ENCODE data around the gene CNTN2. TPM values are rescaled to one million over a fixed set of nuclear protein-coding genes. Genes with fewer than 3 reads are reported as not detected.

The CNTN2 gene
- total and polyA plus RNA-seq, 2 of the 8 experiments (the other 6 are each of a cell fraction or from before 2014, with no cell fraction given) = 1.2 to 3.9 TPM

GRCh38 chr1:205061665-205062069 is 18.7 kb downstream of the CNTN2 start (continued):
- TF ChIP-seq, protein P1, sequence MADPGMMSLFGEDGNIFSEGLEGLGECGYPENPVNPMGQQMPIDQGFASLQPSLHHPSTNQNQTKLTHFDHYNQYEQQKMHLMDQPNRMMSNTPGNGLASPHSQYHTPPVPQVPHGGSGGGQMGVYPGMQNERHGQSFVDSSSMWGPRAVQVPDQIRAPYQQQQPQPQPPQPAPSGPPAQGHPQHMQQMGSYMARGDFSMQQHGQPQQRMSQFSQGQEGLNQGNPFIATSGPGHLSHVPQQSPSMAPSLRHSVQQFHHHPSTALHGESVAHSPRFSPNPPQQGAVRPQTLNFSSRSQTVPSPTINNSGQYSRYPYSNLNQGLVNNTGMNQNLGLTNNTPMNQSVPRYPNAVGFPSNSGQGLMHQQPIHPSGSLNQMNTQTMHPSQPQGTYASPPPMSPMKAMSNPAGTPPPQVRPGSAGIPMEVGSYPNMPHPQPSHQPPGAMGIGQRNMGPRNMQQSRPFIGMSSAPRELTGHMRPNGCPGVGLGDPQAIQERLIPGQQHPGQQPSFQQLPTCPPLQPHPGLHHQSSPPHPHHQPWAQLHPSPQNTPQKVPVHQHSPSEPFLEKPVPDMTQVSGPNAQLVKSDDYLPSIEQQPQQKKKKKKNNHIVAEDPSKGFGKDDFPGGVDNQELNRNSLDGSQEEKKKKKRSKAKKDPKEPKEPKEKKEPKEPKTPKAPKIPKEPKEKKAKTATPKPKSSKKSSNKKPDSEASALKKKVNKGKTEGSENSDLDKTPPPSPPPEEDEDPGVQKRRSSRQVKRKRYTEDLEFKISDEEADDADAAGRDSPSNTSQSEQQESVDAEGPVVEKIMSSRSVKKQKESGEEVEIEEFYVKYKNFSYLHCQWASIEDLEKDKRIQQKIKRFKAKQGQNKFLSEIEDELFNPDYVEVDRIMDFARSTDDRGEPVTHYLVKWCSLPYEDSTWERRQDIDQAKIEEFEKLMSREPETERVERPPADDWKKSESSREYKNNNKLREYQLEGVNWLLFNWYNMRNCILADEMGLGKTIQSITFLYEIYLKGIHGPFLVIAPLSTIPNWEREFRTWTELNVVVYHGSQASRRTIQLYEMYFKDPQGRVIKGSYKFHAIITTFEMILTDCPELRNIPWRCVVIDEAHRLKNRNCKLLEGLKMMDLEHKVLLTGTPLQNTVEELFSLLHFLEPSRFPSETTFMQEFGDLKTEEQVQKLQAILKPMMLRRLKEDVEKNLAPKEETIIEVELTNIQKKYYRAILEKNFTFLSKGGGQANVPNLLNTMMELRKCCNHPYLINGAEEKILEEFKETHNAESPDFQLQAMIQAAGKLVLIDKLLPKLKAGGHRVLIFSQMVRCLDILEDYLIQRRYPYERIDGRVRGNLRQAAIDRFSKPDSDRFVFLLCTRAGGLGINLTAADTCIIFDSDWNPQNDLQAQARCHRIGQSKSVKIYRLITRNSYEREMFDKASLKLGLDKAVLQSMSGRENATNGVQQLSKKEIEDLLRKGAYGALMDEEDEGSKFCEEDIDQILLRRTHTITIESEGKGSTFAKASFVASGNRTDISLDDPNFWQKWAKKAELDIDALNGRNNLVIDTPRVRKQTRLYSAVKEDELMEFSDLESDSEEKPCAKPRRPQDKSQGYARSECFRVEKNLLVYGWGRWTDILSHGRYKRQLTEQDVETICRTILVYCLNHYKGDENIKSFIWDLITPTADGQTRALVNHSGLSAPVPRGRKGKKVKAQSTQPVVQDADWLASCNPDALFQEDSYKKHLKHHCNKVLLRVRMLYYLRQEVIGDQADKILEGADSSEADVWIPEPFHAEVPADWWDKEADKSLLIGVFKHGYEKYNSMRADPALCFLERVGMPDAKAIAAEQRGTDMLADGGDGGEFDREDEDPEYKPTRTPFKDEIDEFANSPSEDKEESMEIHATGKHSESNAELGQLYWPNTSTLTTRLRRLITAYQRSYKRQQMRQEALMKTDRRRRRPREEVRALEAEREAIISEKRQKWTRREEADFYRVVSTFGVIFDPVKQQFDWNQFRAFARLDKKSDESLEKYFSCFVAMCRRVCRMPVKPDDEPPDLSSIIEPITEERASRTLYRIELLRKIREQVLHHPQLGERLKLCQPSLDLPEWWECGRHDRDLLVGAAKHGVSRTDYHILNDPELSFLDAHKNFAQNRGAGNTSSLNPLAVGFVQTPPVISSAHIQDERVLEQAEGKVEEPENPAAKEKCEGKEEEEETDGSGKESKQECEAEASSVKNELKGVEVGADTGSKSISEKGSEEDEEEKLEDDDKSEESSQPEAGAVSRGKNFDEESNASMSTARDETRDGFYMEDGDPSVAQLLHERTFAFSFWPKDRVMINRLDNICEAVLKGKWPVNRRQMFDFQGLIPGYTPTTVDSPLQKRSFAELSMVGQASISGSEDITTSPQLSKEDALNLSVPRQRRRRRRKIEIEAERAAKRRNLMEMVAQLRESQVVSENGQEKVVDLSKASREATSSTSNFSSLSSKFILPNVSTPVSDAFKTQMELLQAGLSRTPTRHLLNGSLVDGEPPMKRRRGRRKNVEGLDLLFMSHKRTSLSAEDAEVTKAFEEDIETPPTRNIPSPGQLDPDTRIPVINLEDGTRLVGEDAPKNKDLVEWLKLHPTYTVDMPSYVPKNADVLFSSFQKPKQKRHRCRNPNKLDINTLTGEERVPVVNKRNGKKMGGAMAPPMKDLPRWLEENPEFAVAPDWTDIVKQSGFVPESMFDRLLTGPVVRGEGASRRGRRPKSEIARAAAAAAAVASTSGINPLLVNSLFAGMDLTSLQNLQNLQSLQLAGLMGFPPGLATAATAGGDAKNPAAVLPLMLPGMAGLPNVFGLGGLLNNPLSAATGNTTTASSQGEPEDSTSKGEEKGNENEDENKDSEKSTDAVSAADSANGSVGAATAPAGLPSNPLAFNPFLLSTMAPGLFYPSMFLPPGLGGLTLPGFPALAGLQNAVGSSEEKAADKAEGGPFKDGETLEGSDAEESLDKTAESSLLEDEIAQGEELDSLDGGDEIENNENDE (IDR thresholded peaks at IDR 0.05; ENCODE audit: insufficient replicate concordance, low read length) = no peak
- TF ChIP-seq CBX5 (IDR thresholded peaks at IDR 0.05; ENCODE audit: low read depth, low read length) (no peak), POLR2AphosphoS5 (IDR thresholded peaks at IDR 0.05; ENCODE audit: low read depth, low read length) (no peak), BRCA1 (IDR thresholded peaks at IDR 0.05; ENCODE audit: low read depth, low read length) (no peak), NRF1 (IDR thresholded peaks at IDR 0.05; ENCODE audit: low read depth, low read length) (no peak), MAX (IDR thresholded peaks at IDR 0.05) (peak; percentile 38; the same call in 1 of the 2 replicates), TBP (IDR thresholded peaks at IDR 0.05; ENCODE audit: low read depth, low read length) (no peak), SIX5 (IDR thresholded peaks at IDR 0.05; ENCODE audit: low read depth, low read length) (no peak), RAD21 (IDR thresholded peaks at IDR 0.05 in 1 of 2, conservative IDR thresholded peaks at IDR 0.05 in 1 of 2; ENCODE audit: low read depth in 2 of 2, low read length in 2 of 2) (peak; percentile 94 to 98), PHF8 (conservative IDR thresholded peaks at IDR 0.05; ENCODE audit: low read depth, low read length) (no peak), KDM5A (IDR thresholded peaks at IDR 0.05; ENCODE audit: low read length) (no peak), SIRT6 (IDR thresholded peaks at IDR 0.05; ENCODE audit: low read length) (no peak)

Data from H1 (cell line).